HG03064 (cell line): Measurements from ENCODE around the gene MBTD1.
"Not testable (repeated sequence)": the region's sequence is repeated elsewhere in the genome, so short reads cannot be mapped to it uniquely, and the experiment has no call there.

Source experiments
- ATAC-seq: cut with Tn5 transposase; IDR thresholded peaks from one replicate; pipeline ENCODE4 v1.9.1; 2021; ENCODE audit warnings: low read depth; ENCODE audit not compliant: unreplicated experiment

Gene MBTD1

DNA sequence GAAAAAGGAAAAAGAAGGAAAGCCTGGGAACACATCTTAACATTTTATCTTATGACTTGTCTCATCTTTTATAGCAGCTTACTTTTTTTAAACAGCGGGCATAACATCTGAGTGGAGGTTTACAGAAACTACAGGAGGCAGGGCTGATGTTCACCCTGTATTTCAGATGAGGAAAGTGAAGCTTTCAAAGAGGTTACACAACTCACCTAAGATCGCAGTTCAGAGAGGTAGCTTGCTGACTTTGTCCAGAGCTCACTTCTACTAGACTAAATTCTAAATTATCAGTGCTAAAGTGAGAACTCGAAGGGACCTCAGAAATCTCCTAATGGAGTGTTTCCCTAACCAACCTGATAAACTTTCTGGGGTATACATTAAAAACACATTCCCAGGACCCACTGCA is 3.7 kb downstream of the MBTD1 start:
- ATAC-seq = no peak

DNA sequence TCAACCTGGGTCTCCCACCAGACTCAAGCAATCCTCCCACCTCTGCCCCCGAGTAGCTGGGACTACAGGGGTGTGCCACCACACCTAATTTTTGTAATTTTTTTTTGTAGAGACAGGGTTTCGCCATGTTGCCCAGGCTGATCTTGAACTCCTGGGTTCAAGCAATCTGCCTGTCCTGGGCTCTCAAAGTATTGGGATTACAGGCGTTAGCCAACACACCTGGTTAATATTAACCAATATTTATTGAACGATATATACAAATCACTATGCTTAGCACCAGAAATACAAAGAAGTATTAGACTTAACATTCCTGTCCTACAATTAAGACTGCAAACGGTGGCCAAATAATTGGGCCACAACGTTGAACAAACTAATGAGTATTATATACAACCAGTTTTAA is 4.2 kb downstream of the MBTD1 start:
- ATAC-seq = no peak

DNA sequence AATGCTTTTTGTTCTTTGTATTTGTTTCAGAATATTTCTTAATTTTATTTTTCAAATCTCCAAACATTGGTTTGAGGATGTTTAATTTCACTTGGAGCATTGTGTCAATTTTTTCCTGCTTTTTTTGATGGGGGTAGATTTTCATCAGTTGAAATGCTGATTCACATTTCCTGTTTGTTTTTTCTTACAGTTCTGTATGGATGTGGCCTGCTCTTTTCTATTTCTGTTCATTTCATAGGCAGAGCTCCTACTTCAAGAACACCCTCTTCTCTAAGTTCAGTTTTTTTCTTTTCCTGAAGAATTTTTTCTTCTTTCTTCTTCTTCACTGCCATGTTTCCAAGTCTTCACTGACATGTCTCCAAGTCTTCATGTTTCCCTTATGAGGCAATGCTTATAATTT is 8.8 kb downstream of the MBTD1 start:
- no peak for ATAC-seq

DNA sequence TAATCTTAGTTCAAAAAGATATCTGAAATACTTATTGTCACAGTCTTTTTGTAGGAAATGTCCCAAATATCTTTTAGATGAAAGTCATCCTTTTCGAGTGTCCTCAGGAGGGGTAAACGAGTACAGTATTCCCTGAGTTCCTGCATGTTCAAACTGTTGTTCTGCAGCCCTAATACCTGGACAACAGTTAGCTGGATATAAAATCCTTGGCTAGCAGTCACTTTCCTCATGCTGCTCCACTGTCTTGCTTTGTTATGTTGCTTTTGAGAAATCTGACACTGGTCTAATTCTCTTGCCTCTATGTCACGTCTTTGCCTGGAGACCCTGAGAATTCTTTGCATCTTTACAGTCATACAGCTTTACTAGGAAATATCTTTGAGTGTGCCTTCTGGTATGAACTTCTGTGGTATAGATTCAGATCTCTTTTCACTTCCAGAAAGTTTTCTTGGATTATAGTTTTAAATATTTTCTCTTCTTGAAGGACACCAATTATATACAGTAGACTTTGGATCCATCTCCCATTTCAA is 9.5 kb downstream of the MBTD1 start:
- ATAC-seq = no peak

DNA sequence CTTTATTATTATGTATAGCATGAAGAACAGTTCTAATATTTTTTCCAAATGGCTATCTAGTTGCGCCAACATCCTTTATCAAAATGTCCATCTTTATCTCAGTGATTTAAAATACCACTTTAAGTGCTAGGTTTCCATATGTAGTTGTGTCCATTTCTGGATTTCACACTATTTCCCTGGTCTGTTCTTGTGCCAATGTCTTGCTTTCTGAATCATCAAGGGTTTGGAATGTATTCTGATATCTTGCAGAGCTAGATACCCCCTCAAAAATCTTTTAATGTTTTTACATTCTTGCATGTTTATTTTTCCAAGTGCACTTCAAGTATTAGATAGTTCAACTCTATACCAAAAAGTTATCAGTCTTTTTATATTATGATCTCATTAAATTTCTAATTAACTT is 14.3 kb downstream of the MBTD1 start:
- ATAC-seq = no peak

DNA sequence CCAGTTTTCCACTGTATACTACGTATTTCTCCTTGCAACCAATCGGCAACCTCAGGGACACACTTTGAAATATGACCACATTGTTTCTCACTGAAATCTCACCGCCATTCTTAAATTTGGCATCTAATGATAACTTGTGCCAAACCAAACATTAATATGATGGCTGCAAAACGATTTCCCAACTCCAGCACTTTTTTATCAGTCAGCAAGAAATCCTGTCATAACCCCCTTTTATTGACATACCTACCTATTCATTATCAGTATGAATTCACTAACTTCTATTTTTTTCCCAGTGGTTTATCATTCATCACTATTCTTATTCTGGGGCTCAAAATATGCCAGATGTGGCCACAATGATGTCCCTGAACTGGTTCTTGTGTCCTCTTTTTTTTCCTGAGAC is 15.8 kb downstream of the MBTD1 start:
- no peak for ATAC-seq

DNA sequence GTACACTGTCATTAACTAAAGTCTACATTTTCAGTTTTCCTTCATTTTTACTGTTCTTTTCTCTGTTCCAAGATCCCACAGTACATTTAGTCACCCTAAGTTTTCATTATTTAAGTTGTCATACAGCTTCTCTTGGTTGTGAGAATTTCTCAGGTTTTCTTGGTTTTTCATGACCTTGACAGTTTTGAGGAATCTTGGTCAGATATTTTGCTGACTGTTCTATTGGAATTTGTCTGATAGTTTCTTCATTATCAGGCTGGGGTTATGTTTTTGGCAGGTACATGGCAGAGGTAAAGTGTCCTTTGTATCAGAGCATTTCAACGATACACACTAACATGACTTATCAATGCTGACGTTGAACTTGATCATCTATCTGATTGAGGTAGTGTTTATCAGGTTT is 19.6 kb downstream of the MBTD1 start:
- ATAC-seq = no peak

DNA sequence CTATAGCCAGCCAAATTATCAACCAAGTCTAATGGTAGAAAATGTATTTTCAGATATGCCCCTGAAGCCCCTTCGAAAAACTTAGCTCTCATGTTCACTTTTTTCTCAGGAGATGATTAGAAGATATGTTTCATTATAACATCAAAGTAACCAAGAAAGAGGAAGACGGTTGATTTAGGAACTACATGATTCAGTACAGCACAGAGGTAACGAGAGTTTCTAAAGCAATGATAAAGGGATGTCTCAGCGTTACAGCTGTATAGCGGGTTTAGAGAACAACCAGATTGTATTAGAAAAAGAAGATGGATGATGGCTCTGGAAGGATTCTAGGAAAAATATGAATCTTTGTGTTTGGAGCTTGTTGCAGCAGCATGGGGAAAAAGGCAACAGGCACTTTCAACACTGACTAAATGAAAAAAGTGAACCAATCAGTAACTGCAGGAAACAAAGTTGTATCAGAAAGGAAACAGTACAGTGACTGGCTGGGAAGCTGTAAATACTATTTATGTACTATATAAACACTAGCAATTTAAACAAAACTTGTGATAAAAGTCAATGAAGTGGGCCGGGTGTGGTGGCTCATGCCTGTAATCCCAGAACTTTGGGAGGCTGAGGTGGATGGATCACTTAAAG is 21.5 kb downstream of the MBTD1 start:
- no peak for ATAC-seq

DNA sequence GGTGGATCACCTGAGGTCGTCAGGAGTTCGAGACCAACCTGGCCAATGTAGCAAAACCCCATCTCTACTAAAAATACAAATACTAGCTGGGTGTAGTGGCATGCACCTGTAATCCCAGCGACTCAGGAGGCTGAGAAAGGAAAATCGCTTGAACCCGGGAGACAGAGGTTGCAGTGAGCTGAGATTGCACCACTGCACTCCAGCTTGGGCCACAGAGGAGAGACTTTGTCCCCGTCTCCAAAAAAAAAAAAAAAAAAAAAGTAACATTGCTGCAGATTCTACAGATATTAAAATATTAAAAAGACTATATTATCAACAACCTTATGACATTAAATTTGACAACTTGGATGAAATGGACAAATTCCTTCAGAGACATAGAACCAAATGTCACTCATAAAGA is 25.7 kb downstream of the MBTD1 start:
- ATAC-seq = no peak

DNA sequence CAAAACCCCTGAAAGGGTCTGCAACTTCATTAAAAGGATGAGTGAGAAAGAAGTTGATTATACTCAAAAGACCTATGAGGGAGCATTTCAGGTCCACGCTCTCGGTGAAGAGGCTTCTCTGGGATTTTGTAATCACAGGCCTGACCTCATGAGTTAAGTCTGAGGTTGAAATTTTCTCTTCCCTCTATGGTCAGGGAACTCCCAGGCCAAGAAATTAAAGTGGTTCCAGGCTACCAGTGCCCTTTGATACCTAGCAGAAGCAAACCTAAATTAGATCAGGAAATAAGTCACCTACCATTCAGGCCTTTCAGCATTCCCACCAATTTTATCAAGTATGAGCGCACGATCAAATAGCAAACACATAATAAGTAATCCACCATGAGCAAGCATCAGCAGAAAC is 27.9 kb downstream of the MBTD1 start:
- no peak for ATAC-seq

DNA sequence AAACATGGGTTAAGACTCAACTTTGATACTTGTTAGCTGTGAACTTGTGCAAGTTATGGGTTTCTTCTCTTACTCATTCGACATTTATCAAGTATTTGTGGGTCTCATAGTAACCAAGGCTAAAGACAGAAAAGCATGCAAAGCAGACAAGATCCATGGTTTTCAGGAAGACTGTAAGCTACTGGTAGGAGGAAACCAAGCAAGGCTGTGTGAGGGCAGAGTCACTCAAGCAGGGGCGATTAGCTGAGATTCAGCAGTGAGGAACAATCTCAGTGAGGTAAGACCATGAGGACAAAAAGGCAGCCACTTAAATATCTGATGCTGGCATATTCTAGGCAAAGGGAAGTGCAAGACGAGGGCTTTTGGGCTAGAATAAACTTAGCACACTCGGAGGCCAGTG is 29.5 kb downstream of the MBTD1 start:
- no peak for ATAC-seq

DNA sequence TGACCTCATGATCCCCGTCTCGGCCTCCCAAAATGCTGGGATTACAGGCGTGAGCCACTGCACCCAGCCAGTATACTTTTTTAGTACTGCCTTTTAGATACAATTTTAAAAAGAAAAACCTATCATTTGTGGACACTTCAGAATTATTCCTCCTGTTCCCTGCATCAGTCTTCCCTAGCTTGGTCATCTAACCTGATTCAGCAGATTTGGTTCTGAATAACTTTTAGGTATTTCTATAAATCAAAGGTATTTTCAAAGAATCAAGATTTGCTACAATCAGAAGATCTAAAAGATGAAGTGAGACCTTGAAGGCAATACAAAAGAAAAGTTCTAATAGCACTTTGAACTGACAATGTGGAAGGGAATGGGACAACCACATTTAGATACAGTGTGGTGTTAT is 30.0 kb downstream of the MBTD1 start:
- no peak for ATAC-seq

DNA sequence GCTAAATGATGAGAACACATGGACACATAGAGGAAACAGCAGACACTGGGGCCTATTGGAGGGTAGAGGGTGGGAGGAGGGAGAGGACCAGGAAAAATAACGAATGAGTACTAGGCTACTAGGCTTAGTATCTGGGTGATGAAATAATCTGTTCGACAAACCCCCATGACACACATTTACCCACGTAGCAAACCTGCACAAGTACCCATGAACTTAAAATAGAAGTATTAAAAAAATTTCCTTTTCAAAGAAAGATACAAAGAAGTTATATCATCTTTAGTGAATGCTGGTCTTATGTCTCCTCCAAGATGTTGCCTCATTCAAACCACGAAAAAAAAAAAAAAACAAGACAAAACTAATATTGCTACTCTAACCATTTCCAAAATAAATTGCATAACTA is 31.7 kb downstream of the MBTD1 start:
- ATAC-seq = no peak

DNA sequence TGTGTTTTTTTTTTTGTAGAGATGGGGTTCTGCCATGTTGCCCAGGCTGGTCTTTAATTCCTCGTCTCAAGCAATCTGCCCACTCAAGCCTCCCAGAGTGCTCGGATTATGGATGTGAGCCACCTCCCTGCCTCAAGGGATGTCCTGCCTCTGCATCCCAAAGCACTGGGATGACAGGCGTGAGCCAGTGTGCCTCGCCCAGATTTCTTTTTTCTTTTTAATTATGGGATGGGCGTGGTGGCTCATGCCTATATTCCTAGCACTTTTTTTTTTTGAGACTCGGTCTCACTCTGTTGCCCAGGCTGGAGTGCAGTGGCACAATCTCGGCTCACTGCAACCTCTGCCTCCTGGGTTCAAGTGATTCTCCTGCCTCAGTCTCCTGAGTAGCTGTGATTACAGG is 34.3 kb downstream of the MBTD1 start:
- not testable (repeated sequence) for ATAC-seq

DNA sequence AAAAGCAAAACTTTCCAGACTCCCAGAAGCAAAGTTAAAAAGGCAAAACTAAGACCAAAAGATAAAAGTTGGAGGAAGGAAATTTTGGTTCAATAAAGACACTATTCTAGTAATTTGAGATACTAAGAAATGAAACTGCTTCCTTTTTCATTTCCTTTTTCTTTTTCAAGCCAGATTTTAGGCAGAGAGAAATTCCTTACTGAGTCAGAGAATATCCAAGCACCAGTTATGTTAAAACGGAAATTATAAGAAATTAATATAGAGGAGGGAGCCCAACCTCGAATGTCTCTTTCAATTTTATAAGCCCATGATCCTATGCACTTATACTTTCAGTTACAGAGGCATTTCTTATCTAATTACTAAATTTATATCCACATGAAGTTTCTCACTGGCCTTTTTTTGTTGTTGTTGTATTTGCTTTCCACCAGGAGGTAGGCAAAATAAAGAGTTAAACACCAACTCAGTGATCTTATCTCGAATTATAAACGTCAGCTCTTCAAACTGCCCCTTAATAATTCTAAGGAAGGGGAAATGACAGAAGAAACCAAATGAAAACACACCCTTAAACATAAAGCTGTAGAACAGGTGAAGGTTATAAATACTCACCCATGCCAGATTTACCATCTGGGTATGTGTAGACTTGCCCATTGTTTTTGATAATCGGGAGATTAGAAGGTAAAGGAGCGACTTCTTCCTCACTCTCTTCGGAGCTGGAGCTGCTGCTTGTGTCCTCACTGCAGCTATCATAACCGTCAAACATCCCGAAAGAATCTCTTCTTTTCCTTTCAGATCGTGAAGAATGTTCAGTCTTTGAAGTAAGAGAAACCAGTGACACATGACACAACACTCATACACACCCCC is 35.2 kb downstream of the MBTD1 start:
- no peak for ATAC-seq

DNA sequence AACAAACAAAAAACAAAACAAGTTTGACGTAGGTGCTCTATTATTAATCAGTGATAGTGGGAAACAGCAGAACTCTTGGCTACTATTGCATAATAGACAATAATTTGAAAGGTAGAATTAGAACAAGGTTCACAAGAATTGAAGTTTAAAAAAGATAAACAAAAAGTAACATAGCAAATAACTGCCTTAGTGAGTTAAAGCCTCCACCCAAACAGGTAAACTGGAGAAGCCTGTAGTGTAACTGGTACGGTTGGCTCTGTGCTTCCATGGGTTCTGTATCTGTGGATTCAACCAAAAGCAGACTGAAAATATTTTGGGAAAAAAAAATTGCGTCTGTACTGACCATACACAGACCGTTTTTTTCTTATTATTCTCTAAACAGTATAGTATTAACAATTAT is 38.5 kb downstream of the MBTD1 start:
- ATAC-seq = no peak

DNA sequence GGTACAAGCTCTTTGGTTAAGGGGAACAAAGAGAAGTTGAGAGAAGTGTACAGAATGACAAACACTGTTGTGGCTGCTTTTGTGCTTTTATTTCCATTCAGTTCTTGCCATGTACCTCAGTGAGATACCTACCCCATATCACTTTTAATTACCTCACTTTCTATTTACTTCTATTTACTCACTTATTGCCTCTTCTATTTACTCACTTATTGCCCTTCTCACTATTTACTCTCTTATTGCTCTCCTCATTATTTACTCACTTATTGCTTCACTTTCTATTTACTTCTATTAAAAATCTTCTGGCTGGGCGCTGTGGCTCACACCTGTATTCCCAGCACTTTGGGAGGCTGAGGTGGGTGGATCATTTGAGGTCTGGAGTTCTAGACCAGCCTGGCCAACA is 41.9 kb downstream of the MBTD1 start:
- no peak for ATAC-seq

DNA sequence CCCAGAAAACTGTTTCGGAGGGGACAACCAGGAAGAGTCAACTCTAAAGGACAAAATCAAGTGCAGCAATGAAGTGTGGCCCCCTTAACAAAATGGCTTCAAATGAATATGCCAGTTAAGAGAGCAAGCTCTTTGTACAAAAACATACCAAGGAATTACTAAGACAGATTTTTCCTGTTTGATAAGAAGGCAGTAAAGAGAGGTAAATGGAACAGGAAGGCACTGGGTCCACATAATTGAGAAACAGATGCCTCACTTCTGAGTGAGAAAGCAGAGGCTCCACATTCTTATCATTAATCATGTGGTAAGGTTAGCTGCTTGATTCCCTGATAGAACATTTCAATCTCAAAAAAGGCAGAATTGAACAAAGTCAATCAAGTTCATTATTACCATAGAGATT is 44.9 kb downstream of the MBTD1 start:
- ATAC-seq = no peak

DNA sequence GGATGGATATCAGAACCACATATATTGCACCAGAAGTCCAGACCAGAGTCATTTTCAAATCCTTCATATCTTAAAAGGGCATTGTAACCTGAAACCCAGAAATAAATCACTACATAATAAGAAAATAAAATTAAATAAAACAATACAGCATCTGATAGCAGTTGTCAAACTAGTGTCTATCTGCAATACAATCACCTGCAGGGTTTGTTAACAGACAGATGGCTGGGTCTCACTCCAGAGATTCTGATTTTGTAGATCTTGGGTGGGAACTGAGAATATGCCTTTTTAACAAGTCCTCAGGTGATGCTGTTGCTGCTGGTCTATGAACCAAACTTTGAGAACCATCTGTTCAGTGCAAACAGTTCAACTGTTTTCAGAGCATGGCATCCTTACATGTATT is 56.0 kb downstream of the MBTD1 start:
- ATAC-seq = no peak

DNA sequence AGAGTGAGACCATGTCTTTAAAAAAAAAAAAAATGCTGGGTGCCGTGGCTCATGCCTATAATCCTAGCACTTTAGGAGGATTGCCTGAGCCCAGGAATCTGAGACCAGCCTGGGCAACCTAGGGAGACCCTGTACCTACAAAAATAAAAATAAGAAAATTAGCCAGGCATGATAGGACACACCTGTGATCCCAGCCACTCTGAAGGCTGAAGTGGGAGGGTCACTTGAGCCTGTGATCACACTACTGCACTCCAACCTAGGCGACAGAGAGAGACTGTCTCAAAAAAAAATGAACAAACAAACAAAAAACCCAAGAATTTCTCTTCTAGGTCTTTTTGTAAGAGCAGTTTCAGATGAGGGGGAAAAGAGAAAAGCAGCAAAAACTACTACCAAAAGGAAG is 59.0 kb downstream of the MBTD1 start:
- ATAC-seq = no peak

DNA sequence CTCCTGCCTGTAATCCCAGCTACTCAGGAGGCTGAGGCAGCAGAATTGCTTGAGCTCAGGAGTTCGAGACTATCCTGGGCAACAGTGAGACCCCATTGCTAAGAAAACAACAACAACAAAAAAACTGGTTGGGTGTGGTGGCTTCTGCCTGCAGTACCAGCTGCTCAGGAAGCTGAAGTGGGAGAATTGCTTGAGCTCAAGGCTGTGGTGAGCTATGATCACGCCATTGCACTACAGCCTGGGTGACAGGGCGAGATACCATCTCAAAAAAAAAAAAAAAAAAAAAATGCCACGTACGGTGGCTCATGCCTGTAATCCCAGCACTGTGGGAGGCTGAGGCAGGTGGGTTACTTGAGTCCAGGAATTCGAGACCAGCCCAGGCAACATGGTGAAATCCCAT is 59.6 kb downstream of the MBTD1 start:
- ATAC-seq = no peak

DNA sequence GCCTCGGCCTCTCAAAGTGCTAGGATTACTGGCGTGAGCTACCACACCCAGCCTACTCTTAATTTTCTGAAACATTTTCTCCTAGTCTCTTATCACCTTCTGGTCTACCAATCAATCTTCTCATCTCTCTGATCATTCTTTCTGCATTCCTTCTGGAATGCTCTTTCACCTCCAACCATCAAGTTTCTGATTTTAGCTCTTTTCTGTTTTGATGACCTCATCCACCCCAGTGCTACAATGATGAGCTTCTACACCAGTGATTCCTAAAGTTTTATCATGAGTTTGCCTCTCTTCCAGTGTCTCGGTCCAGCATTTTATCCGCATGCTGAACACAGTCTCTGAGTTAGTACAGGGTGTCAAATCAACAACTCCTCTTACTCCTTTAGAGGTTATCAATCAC is 62.1 kb downstream of the MBTD1 start:
- no peak for ATAC-seq
